ENCODE results near the gene STAMBPL1.

STAMBPL1 gene

GRCh38 chr10:88954458-88955083 is 74.5 kb downstream of the STAMBPL1 start:
- FAIRE-seq = no peak

- no peak for FAIRE-seq
Observed at GRCh38 chr10:88957381-88957780, 77.3 kb downstream of the STAMBPL1 start.

- no peak for FAIRE-seq
Observed at GRCh38 chr10:88958721-88959120, 78.7 kb downstream of the STAMBPL1 start.

GRCh38 chr10:88960802-88961201 is 80.8 kb downstream of the STAMBPL1 start:
- FAIRE-seq = no peak

GRCh38 chr10:88961266-88961665 is 81.2 kb downstream of the STAMBPL1 start:
- FAIRE-seq = no peak

GRCh38 chr10:88962336-88962735 is 82.3 kb downstream of the STAMBPL1 start:
- no peak for FAIRE-seq

- no peak for FAIRE-seq
Observed at GRCh38 chr10:88963318-88963717, 83.3 kb downstream of the STAMBPL1 start.

- FAIRE-seq = no peak
Observed at GRCh38 chr10:88964360-88964759, 84.3 kb downstream of the STAMBPL1 start.

- FAIRE-seq = no peak
Observed at GRCh38 chr10:88964869-88965415, 84.9 kb downstream of the STAMBPL1 start.

GRCh38 chr10:88966797-88967196 is 86.8 kb downstream of the STAMBPL1 start:
- no peak for FAIRE-seq

- no peak for FAIRE-seq
Observed at GRCh38 chr10:88968391-88968790, 88.3 kb downstream of the STAMBPL1 start.

- no peak for FAIRE-seq
Observed at GRCh38 chr10:88971221-88972061, 91.4 kb downstream of the STAMBPL1 start.

Data from A204.1 (cell line).